Measurements from ENCODE around the gene OR2AP1.

OR2AP1 gene

GRCh38 chr12:55619354-55620138 is 47.3 kb downstream of the OR2AP1 start:
- peak; percentile 72 for DNase-seq (ENCODE audit: low spot score)
- TF ChIP-seq CTCF (IDR thresholded peaks at IDR 0.05; ENCODE audit: borderline replicate concordance, control extremely low read depth, extremely low read depth, insufficient read depth, missing control alignments): peak; percentile 62
- in situ Hi-C loops (cut with MboI; ENCODE audit: low sequenced_read_pairs, unreplicated experiment): loop anchor here (10.0 kb wide), 1 partner anchor 425 kb away; no protein-coding TSS in a partner anchor

DNA sequence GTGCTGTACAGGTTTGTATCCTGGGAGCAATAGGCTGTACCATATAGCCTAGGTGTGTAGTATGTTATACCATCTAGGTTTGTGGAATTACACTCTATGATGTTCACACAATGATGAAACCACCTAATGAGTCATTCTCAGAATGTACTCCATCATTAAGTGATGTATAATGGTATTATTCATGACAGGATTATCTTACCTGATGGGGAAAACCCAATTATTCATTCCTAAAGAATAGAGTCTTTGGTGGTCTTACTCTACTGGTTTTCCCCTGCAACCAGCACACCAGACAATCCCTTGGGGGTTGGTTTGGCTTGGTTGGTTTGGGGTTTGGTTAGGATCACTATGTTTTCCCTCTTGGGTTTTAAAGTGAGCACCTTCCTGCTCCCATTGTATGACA is 51.8 kb downstream of the OR2AP1 start:
- no peak for DNase-seq (ENCODE audit: low spot score)
- TF ChIP-seq CTCF (IDR thresholded peaks at IDR 0.05; ENCODE audit: borderline replicate concordance, control extremely low read depth, extremely low read depth, insufficient read depth, missing control alignments): no peak
- in situ Hi-C loops (cut with MboI; ENCODE audit: low sequenced_read_pairs, unreplicated experiment): no loop called here
